ENCODE data around the gene MAST3.

DNA sequence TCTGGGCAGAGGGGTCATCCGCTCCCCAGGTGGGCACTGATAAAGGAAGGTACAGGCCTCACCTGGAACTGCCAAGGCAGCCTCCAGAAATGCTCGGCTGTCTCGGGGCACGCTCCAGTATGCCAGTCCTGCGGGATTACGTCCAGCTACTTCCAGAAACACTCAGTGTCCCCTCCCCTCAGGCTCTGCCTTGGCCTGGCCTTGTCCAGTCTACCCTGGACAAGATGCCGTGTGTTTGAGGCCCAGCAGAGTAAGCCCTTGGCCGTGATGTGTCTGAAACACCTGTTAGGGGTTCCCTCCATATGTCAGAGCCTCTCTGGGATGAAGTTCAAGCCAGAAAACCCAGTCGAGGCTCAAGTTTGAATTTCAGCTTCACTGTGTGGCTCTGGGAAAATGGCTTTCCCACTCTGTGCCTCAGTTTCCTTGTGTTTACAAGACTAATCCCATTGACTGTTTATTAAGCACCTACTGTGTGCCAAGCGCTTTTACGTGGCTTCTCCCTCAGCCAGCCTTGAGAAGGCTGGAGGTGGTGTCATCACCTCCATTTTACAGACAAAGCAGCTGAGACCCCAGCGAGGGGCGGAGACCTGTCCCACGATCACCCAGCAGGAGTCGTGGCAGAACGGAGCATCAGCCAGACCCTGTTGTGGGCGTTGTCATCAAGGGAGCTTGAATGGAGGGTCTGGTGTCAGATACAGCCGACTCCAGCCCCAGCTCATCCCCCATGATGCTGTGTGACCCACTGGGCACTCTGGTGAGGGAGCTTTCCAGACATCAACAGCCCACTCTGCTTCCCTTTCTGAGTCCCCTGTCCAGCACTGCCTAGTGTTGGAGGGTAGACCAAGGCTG, 53.4 kb downstream of the MAST3 start:
- TF ChIP-seq, protein P1, sequence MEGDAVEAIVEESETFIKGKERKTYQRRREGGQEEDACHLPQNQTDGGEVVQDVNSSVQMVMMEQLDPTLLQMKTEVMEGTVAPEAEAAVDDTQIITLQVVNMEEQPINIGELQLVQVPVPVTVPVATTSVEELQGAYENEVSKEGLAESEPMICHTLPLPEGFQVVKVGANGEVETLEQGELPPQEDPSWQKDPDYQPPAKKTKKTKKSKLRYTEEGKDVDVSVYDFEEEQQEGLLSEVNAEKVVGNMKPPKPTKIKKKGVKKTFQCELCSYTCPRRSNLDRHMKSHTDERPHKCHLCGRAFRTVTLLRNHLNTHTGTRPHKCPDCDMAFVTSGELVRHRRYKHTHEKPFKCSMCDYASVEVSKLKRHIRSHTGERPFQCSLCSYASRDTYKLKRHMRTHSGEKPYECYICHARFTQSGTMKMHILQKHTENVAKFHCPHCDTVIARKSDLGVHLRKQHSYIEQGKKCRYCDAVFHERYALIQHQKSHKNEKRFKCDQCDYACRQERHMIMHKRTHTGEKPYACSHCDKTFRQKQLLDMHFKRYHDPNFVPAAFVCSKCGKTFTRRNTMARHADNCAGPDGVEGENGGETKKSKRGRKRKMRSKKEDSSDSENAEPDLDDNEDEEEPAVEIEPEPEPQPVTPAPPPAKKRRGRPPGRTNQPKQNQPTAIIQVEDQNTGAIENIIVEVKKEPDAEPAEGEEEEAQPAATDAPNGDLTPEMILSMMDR (IDR thresholded peaks at IDR 0.05), result no peak
- no peak for TF ChIP-seq POLR2A (IDR thresholded peaks at IDR 0.05)

All from prostate gland (tissue), 2 donors.